Activated CD4-positive, alpha-beta T cell treated with anti-CD3 and anti-CD28 coated beads, Interleukin-2, amount 50 U/mL, for 48 hours (primary cell): ENCODE measurements around the gene MPV17L.
A peak's percentile ranks its signal among the peaks of the same experiment; 100 is the strongest.
"Not testable (repeated sequence)": the region's sequence is repeated elsewhere in the genome, so short reads cannot be mapped to it uniquely, and the experiment has no call there.

Source experiments
- DNase-seq, 2 experiments: peaks; one replicate each; pipeline ENCODE4 v3.0.0-alpha.2; 2020

MPV17L gene

DNA sequence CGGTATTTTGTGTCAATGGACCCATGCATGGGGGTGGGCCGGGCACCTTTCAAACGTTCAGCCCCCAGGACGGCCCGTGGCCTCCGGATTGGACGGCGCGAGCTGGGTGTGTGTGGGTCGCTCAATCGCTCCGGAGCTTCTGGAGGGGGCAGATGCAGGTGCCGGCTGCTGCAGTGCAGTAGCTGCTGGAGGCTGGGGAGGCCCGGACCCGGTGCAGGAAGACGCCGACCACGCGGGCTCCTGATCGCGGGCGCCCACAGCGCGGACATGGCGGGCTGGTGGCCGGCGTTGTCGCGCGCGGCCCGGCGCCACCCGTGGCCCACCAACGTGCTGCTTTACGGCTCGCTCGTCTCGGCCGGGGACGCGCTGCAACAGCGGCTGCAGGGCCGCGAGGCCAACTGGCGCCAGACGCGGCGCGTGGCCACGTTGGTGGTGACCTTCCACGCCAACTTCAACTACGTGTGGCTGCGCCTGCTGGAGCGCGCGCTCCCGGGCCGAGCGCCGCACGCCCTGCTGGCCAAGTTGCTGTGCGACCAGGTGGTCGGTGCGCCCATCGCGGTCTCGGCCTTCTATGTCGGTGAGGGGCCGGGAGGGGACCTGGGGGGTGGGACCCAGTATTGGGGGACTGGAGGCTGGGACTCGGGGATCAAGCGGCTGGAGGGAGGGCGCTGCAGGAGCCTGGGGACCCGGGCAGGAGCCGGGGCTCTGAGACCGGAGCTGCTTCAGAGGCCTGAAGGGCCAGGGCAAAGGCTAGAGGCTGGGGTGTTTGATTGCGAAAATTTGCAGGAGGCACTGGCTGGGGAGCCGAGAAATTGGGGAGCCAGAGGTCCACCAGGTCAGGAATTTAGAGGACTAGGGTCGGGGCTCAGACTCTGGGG is at the start of gene MPV17L:
MPV17L (plus strand) TSS at position 124 of the 878 bp plus-strand sequence; CDS start at position 268, 144 bp downstream.
- DNase-seq: peak in 1 of 2 experiments; percentile 5

DNA sequence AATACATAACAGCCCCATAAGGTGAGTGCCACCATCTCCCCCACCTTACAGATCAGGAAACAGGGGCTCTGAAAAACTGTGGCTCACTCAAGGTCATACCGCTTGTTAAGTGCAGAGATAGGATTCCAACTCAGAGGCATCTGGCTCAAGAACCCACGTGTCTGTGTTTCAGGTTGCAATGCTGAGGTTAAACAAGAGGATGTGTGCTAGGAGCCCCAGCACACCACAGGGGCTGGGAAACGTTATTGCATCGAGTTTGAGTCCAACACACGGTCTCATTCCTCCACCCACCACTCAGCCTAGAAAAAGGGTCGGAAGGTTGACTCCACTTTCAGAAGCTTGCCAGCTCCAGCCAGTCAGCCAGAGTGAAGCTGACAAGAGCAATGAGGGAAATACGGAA is 46.8 kb upstream of the MPV17L start:
- not testable (repeated sequence) for DNase-seq

DNA sequence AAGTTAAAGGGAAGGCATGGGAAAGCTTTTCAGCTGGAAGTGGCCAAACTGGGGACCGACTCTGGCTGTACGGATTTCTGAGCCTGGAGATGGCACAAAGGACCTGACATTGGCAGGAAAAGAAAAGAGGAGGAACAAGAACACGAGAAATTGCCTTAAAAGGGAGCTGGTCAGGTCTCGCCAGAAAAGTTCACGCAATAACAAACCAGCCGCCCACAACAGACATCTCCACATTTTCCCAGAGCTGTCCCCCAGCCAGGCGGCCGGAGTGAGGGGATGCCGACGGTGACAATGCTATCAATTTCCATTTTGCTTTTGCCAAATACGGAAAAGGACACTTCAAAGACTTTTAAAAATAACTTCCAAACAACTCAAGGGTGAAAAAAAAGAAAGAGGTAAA is 44.3 kb upstream of the MPV17L start:
- not testable (repeated sequence) for DNase-seq

DNA sequence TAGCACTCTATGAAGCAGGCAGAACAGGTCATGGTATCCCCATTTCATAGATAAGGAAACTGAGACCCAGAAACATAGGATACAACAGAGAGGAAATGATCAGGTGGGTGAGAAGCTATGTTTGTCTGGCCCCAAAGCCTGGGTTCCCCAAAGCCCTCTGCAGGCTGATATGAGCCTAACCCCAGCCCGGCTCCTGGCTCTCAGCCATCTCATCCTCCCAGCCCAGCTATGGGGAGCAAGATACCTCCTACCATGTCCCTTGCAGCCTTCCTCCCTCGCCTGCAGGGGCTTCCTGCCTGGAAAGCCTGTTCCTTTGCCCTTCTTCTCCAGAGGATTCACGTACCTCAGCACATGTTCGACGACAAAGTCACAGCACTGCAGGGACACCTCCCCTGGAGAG is 43.8 kb upstream of the MPV17L start:
- DNase-seq: not testable (repeated sequence)

DNA sequence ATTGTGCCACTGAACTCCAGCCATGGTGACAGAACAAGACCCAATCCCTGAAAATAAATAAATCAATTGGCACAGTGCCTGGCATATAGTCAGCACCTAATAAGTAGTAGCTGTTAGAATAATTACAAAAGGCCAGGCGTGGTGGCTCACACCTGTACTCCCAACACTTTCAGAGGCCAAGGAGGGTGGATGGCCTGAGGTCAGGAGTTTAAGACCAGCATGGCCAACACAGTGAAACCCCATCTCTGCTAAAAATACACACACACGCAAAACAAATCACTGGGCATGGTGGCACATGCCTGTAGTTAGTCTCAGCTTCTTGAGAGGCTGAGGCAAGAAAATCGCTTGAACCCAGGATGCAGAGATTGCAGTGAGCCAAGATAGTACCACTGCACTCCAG is 42.7 kb upstream of the MPV17L start:
- DNase-seq: not testable (repeated sequence)

DNA sequence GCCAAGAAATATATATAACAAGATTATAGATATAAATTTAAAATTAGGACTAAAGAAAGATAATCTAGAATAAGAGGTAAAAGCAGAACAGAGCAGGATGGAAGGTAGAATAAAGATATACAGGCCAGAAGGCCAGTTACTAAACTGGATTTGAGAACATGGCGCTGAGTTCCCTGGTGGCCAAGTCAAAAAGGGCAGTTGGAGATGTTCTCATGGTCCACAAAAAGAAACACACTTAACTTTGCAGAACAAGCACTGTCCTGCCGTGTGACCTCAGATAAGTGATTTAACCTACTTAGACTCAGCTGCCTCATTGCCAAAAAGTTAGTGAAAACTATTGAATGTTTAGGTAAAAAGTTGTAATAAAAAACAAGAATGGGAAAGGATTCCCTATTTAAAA is 40.7 kb upstream of the MPV17L start:
- DNase-seq: not testable (repeated sequence)

DNA sequence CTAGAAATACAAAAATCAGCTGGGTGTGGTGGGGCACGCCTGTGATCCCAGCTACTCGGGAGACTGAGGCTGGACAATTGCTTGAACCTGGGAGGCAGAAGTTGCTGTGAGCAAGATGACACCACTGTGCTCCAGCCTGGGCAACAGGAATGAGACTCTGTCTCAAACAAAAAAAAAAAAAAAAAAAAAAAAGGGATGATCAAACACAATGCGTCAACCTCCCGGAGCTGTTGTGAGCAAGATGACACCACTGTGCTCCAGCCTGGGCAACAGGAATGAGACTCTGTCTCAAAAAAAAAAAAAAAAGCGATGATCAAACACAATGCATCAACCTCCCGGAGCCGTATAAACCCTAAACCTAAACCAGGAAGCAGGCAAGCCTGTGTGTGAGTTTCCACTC is 38.1 kb upstream of the MPV17L start:
- DNase-seq: not testable (repeated sequence)

DNA sequence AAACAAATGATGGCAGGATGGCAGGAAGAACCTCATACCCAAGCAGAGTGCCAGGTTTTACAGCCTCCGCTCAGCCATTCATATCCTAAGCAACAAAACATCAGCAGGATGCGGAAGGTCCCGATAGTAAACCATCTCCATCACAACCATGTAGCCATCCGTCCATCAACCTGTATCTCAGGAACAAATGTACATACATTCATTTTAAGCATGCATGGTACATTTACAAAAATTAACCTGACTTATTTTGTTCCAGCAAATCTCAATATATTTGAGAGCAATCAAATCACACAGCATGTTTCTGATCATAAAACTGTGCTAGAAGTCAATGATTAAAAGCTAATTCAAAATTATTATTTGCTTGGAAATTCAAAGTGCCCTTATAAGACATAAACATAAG is 17.4 kb upstream of the MPV17L start, which contains the start of gene NPIPA5:
NPIPA5 (minus strand) TSS at position 101 of the 400 bp plus-strand sequence; CDS start at position 101, 0 bp downstream.
- DNase-seq: not testable (repeated sequence)

DNA sequence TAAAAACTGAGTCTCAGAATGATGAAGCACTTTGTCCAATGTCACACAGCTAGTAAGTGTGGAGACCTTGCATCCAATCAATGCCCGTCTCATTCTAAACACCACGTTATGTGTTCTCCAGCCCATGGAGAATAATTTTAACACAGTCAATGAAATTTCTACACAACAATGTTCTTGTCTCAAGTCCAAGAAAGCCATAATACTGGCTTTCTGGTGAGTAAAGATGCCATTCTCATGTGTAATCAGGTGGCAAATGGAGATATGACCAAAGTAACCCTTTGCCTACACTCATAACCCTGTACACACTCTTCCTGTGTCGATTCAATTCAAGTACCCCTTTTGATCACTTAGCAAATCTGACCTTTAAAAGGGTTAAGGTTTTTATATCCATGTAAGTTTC is 12.7 kb upstream of the MPV17L start:
- not testable (repeated sequence) for DNase-seq

DNA sequence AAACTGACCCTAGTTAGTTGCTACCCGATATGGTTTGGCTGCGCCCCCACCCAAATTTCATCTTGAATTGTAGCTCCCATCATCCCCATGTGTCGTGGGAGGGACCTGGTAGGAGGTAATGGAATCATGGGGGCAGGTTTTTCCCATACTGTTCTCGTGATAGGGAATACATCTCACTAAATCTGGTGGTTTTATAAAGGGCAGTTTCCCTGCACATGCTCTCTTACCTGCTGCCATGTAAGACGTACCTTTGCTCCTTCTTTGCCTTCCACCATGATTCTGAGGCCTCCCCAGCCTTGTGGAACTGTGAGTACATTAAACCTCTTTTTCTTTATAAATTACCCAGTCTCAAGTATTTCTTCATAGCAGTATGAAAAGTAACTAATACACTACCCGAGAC is 7.5 kb upstream of the MPV17L start:
- not testable (repeated sequence) for DNase-seq

DNA sequence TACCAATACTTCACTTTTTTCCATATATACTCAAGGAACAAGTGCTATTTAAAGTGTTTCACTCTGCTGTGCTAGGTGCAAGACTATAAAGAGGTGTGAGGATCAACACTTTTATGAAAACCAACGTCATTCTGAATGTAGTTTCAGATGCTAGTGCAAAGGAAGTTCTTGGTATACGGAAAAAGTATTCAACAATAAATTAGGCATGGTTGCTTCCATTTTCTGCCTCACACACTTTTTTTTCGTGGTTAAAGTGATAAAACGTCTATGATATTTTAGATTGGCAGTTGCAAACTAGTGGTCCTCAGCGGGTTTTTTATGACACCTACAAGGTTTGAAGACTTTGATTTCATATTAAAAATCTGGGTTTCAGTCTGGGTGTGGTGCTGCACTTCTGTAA is 5.6 kb upstream of the MPV17L start:
- DNase-seq: not testable (repeated sequence)

DNA sequence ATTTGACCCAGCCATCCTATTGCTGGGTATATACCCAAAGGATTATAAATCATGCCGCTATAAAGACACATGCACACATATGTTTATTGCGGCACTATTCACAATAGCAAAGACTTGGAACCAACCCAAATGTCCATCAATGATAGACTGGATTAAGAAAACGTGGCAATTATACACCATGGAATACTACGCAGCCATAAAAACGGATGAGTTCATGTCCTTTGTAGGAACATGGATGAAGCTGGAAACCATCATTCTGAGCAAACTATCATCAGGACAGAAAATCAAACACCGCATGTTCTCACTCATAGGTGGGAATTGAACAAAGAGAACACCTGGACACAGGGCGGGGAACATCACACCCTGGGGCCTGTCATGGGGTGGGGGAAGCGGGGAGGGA is 2.5 kb upstream of the MPV17L start:
- not testable (repeated sequence) for DNase-seq

DNA sequence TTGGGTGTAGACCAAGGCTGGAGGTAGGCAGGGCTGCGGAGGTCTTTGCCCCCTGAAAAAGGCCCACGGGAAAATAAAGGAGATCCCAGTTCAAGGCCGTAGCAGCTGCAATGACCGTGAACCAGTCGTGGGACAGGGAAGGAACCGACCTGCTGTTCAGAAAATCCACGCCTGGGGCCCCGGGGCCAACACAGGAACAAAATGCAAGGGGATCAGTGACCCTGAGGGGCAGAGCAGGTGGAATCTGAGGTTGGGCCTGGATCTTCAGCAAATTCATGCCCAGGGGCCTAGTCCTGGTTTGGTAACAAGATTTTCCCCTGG is 915 bp downstream of the MPV17L start:
- not testable (repeated sequence) for DNase-seq

DNA sequence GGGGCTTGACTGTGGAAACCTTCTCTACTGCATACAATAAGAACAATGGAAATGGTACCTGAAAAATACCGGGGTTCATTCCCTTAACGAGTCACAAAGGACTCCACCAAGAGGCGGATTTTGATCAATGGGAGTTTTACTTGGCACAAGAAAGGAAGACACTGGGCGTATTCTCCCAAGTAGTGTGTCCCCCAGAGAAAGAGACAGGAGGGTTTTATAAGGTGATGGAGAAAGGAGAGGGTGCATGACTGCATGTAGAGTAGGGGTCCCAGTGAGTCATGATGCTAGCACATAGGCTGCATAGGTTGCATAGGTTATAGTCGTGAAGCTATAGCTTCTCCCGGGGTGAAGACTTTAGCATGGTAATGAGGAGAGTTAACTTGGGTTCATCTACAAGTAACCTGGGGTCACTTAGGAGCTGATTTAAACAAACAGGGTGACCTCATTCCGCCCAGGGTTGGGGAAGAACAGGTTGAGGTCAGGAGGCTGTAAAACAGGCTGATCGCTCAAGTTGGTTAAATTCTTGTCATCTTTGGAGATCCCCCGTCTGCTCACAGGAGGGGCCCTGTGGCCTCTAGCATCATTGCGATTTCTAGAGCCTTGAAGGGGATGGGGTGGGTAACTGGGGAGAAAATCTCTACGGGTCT is 1.5 kb downstream of the MPV17L start:
- no peak for DNase-seq

DNA sequence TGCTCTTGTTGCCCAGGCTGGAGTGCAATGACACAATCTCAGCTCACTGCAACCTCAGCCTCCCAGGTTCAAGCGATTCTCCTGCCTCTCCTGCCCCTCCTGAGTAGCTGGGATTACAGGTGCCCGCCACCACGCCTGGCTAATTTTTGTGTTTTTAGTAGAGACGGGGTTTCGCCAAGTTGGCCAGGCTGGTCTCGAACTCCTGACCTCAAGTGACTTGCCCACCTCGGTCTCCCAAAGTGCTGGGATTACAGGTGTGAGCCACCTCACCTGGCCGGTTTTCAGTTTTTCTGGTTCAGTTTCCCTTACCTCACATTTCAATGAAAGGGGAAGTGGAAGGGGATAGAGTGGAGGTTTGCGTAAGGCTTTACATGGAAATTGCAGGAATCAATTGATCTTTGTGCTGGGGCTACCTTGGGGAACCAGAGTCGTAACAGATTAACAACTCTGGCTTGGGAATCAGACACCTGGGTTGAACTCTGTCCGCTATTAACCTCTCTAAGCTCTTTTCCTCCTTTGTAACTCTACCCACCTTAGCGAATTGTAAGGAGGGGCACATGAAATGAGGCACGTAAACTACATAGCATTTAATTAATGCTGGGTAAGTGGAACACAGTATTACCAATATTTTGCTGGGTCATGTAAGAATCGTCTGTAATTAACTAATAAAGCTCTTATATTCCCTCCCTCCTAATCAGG is 3.2 kb downstream of the MPV17L start:
- DNase-seq: no peak

DNA sequence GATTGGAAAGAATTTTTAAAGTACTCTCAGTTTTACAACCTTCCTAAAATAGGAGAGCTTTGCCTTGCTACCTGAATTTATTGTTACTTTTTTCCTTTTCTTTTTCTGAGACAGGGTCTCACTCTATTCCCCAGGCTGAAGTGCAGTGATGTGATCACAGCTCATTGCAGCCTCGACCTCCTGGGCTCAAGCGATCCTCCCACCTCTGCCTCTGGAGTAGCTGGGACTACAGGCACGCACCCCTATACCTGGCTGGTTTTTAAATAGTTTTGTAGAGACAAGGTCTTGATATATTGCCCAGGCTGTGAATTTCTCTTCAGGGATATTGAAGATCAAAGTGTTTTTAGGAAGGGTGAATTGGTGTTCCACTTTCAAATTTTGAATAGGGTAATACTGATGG is 3.8 kb downstream of the MPV17L start:
- DNase-seq: no peak

DNA sequence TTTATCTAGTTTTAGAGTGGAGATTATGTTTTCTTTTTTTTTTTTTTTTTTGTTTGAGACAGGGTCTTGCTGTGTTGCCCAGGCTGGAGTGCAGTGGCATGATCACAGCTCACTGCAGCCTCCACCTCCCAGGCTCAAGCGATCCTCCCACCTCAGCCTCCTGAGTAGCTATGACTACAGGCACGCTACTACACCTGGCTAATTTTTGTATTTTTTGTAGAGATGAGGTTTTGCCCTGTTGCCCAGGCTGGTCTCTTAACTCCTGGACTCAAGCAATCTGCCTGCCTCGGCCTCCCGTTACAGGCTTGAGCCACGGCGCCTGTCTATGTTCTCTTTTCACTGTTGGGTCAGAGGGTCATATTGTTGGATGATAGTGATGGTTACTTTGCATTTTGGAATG is 4.8 kb downstream of the MPV17L start:
- not testable (repeated sequence) for DNase-seq

DNA sequence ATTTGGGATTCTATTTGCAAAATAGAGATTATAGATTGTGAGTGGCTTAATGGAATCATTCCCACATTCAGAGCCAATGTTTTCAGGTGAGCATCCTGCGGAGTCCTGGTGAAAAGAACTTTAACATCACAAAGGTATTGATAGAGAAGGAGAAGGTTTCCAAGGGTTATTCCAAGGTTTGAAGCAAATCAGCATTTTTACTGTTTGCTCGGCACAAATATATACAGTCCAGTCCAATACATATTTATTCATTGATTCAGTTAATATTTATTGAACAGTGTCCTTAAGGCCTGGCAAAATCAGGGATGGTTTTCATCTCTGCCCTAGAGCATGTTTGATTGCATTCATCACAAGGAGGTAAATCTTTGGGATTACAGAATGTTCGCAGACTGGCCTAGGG is 6.4 kb downstream of the MPV17L start:
- DNase-seq: no peak

DNA sequence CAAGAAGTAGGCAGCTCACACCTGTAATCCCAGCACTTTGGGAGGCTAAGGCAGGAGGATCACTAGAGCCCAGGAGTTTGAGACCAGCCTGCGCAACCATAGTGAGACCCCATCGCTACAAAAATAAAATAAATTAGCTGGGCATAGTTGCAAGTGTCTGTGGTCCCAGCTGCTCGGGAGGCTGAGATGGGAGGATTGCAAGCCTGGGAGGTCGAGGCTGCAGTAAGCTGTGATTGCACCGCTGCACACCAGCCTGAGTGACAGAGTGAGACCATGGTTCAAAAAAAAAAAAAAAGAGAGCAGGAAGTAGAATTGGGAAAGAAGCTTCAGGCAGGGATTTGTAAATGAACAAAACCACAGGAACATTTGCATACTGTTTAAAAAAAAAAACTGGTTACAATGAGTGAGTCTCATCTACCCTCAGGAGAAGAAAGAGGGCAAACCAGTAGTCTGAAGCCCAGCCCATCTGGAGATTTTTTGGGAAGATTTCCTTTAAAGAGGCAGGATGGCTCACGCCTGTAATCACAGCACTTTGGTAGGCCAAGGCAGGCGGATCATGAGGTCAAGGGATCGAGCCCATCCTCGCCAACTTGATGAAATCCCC is 7.9 kb downstream of the MPV17L start:
- no peak for DNase-seq

DNA sequence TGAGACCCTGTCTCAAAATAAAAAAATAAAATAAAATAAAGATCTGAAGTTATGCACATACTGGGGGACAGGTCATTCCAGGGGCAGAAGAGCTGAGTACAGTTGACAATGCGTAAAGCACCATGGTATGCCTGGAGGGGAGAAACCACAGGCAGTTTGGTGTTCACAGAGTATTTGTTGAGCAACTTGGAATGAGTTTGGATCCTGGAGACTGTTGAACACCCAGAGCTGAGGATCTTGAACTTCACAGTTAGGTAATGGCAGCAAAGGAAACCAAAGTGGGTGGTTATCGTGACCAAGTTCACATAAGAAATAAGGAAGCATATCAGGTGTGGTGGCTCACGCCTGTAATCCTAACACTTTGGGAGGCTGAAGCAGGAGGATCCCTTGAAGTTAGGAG is 8.5 kb downstream of the MPV17L start:
- not testable (repeated sequence) for DNase-seq

DNA sequence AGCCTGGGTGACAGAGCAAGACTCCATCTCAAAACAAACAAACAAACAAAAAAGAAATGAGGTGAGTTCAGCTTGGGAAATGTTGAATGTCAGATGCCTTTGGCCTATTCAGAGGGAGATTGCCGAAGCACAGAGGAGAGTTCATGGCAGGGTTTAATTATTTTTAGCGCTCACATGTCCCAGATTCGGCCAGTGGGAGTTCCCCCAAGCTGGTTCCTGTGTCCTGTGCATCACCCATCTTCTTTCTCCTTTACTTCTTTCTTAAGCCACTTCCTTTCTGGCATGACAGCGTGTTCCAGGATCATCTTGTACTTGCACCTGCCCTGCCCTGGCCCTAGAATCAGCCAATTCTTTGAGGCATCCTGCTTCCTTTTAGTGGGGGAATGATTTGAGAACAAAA is 9.2 kb downstream of the MPV17L start:
- DNase-seq: no peak

DNA sequence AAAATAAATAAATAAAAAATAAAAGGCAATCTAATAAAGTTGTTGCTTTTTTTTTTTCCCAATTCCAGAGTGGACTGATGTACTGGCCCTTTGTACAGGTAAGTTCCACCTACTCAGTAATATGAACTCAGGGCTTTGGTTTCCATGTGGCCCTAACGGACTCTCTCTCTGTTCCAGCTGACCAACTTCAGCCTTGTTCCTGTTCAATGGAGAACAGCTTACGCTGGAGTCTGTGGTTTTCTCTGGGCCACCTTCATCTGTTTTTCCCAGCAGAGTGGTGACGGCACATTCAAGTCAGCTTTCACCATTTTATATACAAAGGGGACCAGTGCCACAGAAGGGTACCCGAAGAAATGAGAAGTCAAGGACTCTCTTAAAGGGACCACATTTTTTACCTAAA is 12.2 kb downstream of the MPV17L start:
- not testable (repeated sequence) for DNase-seq

DNA sequence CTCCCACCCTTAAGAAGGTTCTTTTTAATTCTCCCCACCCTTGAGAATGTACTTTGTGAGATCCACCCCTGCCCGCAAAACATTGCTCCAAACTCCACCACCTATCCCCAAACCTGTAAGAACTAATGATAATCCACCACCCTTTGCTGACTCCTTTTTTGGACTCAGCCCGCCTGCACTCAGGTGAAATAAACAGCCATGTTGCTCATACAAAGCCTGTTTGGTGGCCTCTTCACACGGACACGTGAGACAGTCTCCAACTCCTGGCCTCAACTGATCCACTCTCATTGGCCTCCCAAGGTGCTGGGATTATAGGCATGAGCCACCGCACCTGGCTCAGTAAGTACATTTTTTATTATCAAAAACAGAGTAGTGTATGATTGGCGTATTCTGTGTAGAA is 13.9 kb downstream of the MPV17L start:
- DNase-seq: not testable (repeated sequence)
